PC-3 (cell line): Measurements from ENCODE around the gene ACP6. TPM values are rescaled to one million over a fixed set of nuclear protein-coding genes. Genes with fewer than 3 reads are reported as not detected.
"Not testable (repeated sequence)": the region's sequence is repeated elsewhere in the genome, so short reads cannot be mapped to it uniquely, and the experiment has no call there.

ENCODE experiments used
- ATAC-seq: fragments of 200-7000 bp; cut with Tn5 transposase; 2 replicates; pipeline ENCODE4 v1.9.1; 2020; ENCODE audit warnings: mild to moderate bottlenecking, moderate library complexity
- BruUV-seq: library from RNA; stranded (reverse); fragments of 400-500 nt; replicated peaks from 2 replicates; lab custom pipeline; 2021; lab: Mats Ljungman, UMichigan
- CTCF ChIA-PET: fragments of 300-600 bp; sonication (Branson Sonifier 250); formaldehyde crosslinking; loops from one replicate; lab custom pipeline; 2022; ENCODE audit warnings: antibody characterized with exemption; lab: Charles Lee
- POLR2A ChIA-PET: fragments of 300-600 bp; sonication (Branson Sonifier 250); formaldehyde crosslinking; loops from one replicate; lab custom pipeline; 2022; ENCODE audit warnings: antibody characterized with exemption; ENCODE audit not compliant: unreplicated experiment; lab: Charles Lee
- DNase-seq: peaks from one replicate; pipeline ENCODE4 v3.0.0-alpha.2; 2015
- H2AFZ ChIP-seq: fragments of 300-600 bp; sonication (generic); 2 replicates; pipeline ENCODE4 v1.6.0; 2016; ENCODE audit warnings: antibody characterized with exemption, low read length
- H3F3A ChIP-seq: fragments of 300-600 bp; sonication (generic); one replicate; pipeline ENCODE4 v1.6.0; 2017; ENCODE audit warnings: antibody characterized with exemption, low read length, control low read depth, mild to moderate bottlenecking; ENCODE audit not compliant: unreplicated experiment
- H3K27ac ChIP-seq: fragments of 300-600 bp; sonication (generic); 2 replicates; pipeline ENCODE4 v1.5.1; 2016; ENCODE audit warnings: mild to moderate bottlenecking, low read length
- H3K27me3 ChIP-seq: fragments of 300-600 bp; sonication (generic); 2 replicates; pipeline ENCODE4 v1.6.1; 2016; ENCODE audit warnings: low read length, mixed read lengths
- H3K36me3 ChIP-seq: fragments of 300-600 bp; sonication (generic); 2 replicates; pipeline ENCODE4 v1.6.1; 2016; ENCODE audit warnings: low read depth, mixed run types, low read length, mixed read lengths
- H3K4me1 ChIP-seq: fragments of 300-600 bp; sonication (generic); 2 replicates; pipeline ENCODE4 v1.5.1; 2016; ENCODE audit warnings: low read length; ENCODE audit not compliant: insufficient read depth
- H3K4me2 ChIP-seq: fragments of 300-600 bp; sonication (generic); 2 replicates; pipeline ENCODE4 v1.6.0; 2016; ENCODE audit warnings: low read length
- H3K4me3 ChIP-seq: fragments of 300-600 bp; sonication (generic); 2 replicates; pipeline ENCODE4 v1.5.1; 2016; ENCODE audit warnings: mild to moderate bottlenecking, low read length, mixed read lengths
- H3K79me2 ChIP-seq: fragments of 300-600 bp; sonication (generic); 2 replicates; pipeline ENCODE4 v1.6.1; 2017; ENCODE audit warnings: low read length, mixed read lengths
- H3K9ac ChIP-seq: fragments of 300-600 bp; sonication (generic); 2 replicates; pipeline ENCODE4 v1.6.0; 2016; ENCODE audit warnings: mild to moderate bottlenecking, low read length
- H3K9me2 ChIP-seq: fragments of 300-600 bp; sonication (generic); replicated peaks from 2 replicates; pipeline ENCODE4 v1.6.1; 2016; ENCODE audit warnings: mixed run types, low read length, mixed read lengths
- H3K9me3 ChIP-seq: fragments of 300-600 bp; sonication (generic); 2 replicates; pipeline ENCODE4 v1.6.1; 2016; ENCODE audit warnings: low read length, mixed read lengths
- H4K20me1 ChIP-seq: fragments of 300-600 bp; sonication (generic); 2 replicates; pipeline ENCODE4 v1.6.1; 2016; ENCODE audit warnings: low read length, mixed read lengths
- CTCF ChIP-seq: fragments of 300-600 bp; sonication (generic); conservative IDR thresholded peaks from 2 replicates; pipeline ENCODE4 v1.5.1; 2017; ENCODE audit warnings: antibody characterized with exemption, low read depth, mild to moderate bottlenecking, low read length
- EZH2 ChIP-seq: fragments of 300-600 bp; sonication (generic); IDR thresholded peaks from one replicate; pipeline ENCODE4 v1.6.1; 2017; ENCODE audit warnings: antibody characterized with exemption, mild to moderate bottlenecking, low read length; ENCODE audit not compliant: unreplicated experiment
- EZH2phosphoT487 ChIP-seq: fragments of 300-600 bp; sonication (generic); IDR thresholded peaks from 2 replicates; pipeline ENCODE4 v1.6.1; 2018; ENCODE audit warnings: mild to moderate bottlenecking, antibody characterized with exemption, low read length, borderline replicate concordance
- intact Hi-C: fragments of 100-400 bp; cut with micrococcal nuclease; formaldehyde crosslinking; loops from 2 replicates; pipeline ENCODE4 v1.9.0; 2023
- total RNA-seq: library from RNA; depleted of rRNA; stranded (reverse); fragments of >200 nt; gene quantifications from 2 replicates; pipeline ENCODE4 v1.2.3, GENCODE V29; 2014

Gene ACP6
- total RNA-seq, 1 experiment from 2014 or later: 51.2 TPM

GRCh38 chr1:147619741-147620140 is 50.6 kb downstream of the ACP6 start:
- no peaks in the 10 kb centered on the region for H3K9me3 ChIP-seq
- H3K4me2 ChIP-seq: no peak overlapping the region
- H3K9ac ChIP-seq: no peak overlapping the region
- ATAC-seq (no peak), DNase-seq (no peak)
- intact Hi-C loops: no loop called here
- H3K79me2 ChIP-seq: no peaks in the 10 kb centered on the region
- no peak overlapping the region for H3K27ac ChIP-seq
- no peak for TF ChIP-seq EZH2phosphoT487
- TF ChIP-seq EZH2: no peak
- no peak for TF ChIP-seq CTCF
- no TSS peak for BruUV-seq
- POLR2A ChIA-PET: no interaction called here
- CTCF ChIA-PET: no interaction called here
- H3K9me2 ChIP-seq: no peaks in the 10 kb centered on the region
- no peaks in the 10 kb centered on the region for H3K27me3 ChIP-seq
- no peaks in the 10 kb centered on the region for H3F3A ChIP-seq
- H2AFZ ChIP-seq: no peak overlapping the region
- H3K36me3 ChIP-seq: peaks cover 62% of the 10 kb centered on the region
- H3K4me3 ChIP-seq: no peak overlapping the region
- H4K20me1 ChIP-seq: no peaks in the 10 kb centered on the region
- H3K4me1 ChIP-seq: no peaks in the 10 kb centered on the region

DNA sequence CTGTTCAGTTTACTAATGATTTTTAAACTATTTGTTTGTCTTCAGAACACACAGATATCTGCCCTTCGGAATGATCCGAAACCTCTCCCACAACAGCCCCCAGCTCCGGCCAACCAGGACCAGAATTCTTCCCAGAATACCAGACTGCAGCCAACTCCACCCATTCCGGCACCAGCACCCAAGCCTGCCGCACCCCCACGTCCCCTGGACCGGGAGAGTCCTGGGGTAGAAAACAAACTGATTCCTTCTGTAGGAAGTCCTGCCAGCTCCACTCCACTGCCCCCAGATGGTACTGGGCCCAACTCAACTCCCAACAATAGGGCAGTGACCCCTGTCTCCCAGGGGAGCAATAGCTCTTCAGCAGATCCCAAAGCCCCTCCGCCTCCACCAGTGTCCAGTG is 51.6 kb downstream of the ACP6 start:
- Histone ChIP-seq H3K9me2 (no peaks in the 10 kb centered on the region), H3K27me3 (no peaks in the 10 kb centered on the region), H3K4me2 (no peak overlapping the region), H3K79me2 (no peaks in the 10 kb centered on the region), H3K4me3 (no peak overlapping the region), H3K9ac (no peak overlapping the region), H4K20me1 (no peaks in the 10 kb centered on the region), H3K36me3 (peaks cover 61% of the 10 kb centered on the region), H3F3A (no peaks in the 10 kb centered on the region), H3K27ac (no peak overlapping the region), H3K9me3 (no peaks in the 10 kb centered on the region), H2AFZ (no peak overlapping the region), H3K4me1 (no peaks in the 10 kb centered on the region)
- DNase-seq (no peak), ATAC-seq (no peak)
- intact Hi-C loops: no loop called here
- no peak for TF ChIP-seq EZH2
- TF ChIP-seq CTCF: no peak
- TF ChIP-seq EZH2phosphoT487: no peak
- no TSS peak for BruUV-seq
- CTCF ChIA-PET: no interaction called here
- POLR2A ChIA-PET: no interaction called here

- ChIA-PET POLR2A (no interaction called here), CTCF (no interaction called here)
- H3K4me3 ChIP-seq: no peak overlapping the region
- no peaks in the 10 kb centered on the region for H3K9me3 ChIP-seq
- no peaks in the 10 kb centered on the region for H3F3A ChIP-seq
- DNase-seq (no peak), ATAC-seq (no peak)
- no peaks in the 10 kb centered on the region for H4K20me1 ChIP-seq
- no peaks in the 10 kb centered on the region for H3K4me1 ChIP-seq
- no peak overlapping the region for H3K9ac ChIP-seq
- no peak overlapping the region for H3K4me2 ChIP-seq
- no peak overlapping the region for H2AFZ ChIP-seq
- H3K9me2 ChIP-seq: no peaks in the 10 kb centered on the region
- peaks cover 63% of the 10 kb centered on the region for H3K36me3 ChIP-seq
- H3K27me3 ChIP-seq: no peaks in the 10 kb centered on the region
- no peaks in the 10 kb centered on the region for H3K79me2 ChIP-seq
- H3K27ac ChIP-seq: no peak overlapping the region
- TF ChIP-seq EZH2phosphoT487 (no peak), CTCF (no peak), EZH2 (no peak)
- no TSS peak for BruUV-seq
- intact Hi-C loops: no loop called here
Measured at GRCh38 chr1:147618077-147618569, 52.2 kb downstream of the ACP6 start.

DNA sequence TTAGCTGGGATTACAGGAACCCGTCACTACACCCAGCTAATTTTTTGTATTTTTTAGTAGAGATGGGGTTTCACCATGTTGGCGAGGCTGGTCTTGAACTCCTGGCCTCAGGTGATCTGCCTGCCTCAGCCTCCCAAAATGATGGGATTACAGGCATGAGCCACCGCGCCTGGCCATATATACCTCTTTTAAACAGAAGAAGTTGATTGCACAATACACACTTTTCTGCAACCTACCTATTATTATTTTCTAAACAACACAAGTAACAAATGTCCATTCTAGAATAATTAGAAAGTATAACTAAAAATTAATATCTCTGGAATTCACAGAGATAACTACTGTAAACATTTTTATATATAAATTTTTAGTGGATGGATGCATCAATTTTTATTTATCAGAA is 55.4 kb downstream of the ACP6 start:
- H3K9me3 ChIP-seq, POLR2A ChIA-PET: not testable (repeated sequence)

More for the DNA sequence above, 55.4 kb downstream of the ACP6 start:
- Histone ChIP-seq H3K4me1 (peaks cover 23% of the 10 kb centered on the region), H3K36me3 (peaks cover 75% of the 10 kb centered on the region)
- BruUV-seq, H3F3A ChIP-seq, H4K20me1 ChIP-seq, H3K4me3 ChIP-seq, H3K4me2 ChIP-seq, H2AFZ ChIP-seq, H3K27me3 ChIP-seq, H3K27ac ChIP-seq, ATAC-seq, H3K9ac ChIP-seq, DNase-seq, H3K79me2 ChIP-seq, H3K9me2 ChIP-seq: not testable (repeated sequence)
- intact Hi-C loops: loop anchor here (5.0 kb wide), 1 partner anchor 118 kb away; no protein-coding TSS in a partner anchor
- CTCF ChIA-PET: interaction anchor here (0.6 kb wide), 1 partner anchor 13 kb away, joined by 6 read pairs; no protein-coding TSS in a partner anchor
